Right lobe of liver (tissue), 4 donors: ENCODE data around the gene GATAD2B.

Experiments
- POLR2A ChIP-seq: fragments of 450-650 bp; IDR thresholded peaks from one replicate; pipeline ENCODE4 v1.6.1; 2017; ENCODE audit warnings: antibody characterized with exemption, mild to moderate bottlenecking
- TF ChIP-seq, protein P1 (sequence below), 4 donors: fragments of 200-600 bp in 3 of 4; fragments of 450-650 bp in 1 of 4; IDR thresholded peaks; one replicate each; pipeline versions ENCODE4 v1.5.1 to v1.8.0; 2016 to 2022; ENCODE audit warnings: antibody characterized with exemption in 4 of 4, mild to moderate bottlenecking in 2 of 4
- donor health status: DM: no; HTN: no; CAD: no.
- donor health status: DM: no; HTN: no; CAD: no.
- donor health status: DM: no; HTN: yes; CAD: no.

GRCh38 chr1:153903841-153904455 is 18.8 kb downstream of the GATAD2B start:
- no peak for TF ChIP-seq POLR2A
- TF ChIP-seq, protein P1, sequence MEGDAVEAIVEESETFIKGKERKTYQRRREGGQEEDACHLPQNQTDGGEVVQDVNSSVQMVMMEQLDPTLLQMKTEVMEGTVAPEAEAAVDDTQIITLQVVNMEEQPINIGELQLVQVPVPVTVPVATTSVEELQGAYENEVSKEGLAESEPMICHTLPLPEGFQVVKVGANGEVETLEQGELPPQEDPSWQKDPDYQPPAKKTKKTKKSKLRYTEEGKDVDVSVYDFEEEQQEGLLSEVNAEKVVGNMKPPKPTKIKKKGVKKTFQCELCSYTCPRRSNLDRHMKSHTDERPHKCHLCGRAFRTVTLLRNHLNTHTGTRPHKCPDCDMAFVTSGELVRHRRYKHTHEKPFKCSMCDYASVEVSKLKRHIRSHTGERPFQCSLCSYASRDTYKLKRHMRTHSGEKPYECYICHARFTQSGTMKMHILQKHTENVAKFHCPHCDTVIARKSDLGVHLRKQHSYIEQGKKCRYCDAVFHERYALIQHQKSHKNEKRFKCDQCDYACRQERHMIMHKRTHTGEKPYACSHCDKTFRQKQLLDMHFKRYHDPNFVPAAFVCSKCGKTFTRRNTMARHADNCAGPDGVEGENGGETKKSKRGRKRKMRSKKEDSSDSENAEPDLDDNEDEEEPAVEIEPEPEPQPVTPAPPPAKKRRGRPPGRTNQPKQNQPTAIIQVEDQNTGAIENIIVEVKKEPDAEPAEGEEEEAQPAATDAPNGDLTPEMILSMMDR (IDR thresholded peaks at IDR 0.05) = no peak
